DOHH2 (cell line): ENCODE data around the gene SCUBE1.

Source experiments
- EZH2phosphoT487 ChIP-seq: fragments of 200-600 bp; sonication (generic); IDR thresholded peaks from 2 replicates; pipeline ENCODE4 v1.6.1; 2017; ENCODE audit warnings: borderline replicate concordance, mild to moderate bottlenecking, antibody characterized with exemption, low read length, moderate library complexity, mixed read lengths
- TF ChIP-seq, protein P1 (sequence below): fragments of 200-600 bp; sonication (generic); IDR thresholded peaks from one replicate; pipeline ENCODE4 v1.5.1; 2014; ENCODE audit warnings: antibody characterized with exemption, mild to moderate bottlenecking, low read depth, low read length; ENCODE audit not compliant: poor library complexity, severe bottlenecking

GRCh38 chr22:43182726-43183125 lies 160.4 kb downstream of the SCUBE1 start:
- TF ChIP-seq, protein P1, sequence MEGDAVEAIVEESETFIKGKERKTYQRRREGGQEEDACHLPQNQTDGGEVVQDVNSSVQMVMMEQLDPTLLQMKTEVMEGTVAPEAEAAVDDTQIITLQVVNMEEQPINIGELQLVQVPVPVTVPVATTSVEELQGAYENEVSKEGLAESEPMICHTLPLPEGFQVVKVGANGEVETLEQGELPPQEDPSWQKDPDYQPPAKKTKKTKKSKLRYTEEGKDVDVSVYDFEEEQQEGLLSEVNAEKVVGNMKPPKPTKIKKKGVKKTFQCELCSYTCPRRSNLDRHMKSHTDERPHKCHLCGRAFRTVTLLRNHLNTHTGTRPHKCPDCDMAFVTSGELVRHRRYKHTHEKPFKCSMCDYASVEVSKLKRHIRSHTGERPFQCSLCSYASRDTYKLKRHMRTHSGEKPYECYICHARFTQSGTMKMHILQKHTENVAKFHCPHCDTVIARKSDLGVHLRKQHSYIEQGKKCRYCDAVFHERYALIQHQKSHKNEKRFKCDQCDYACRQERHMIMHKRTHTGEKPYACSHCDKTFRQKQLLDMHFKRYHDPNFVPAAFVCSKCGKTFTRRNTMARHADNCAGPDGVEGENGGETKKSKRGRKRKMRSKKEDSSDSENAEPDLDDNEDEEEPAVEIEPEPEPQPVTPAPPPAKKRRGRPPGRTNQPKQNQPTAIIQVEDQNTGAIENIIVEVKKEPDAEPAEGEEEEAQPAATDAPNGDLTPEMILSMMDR: no peak
- no peak for TF ChIP-seq EZH2phosphoT487
